ENCODE data around the gene COA1.
A peak's percentile ranks its signal among the peaks of the same experiment; 100 is the strongest.
"Not testable (repeated sequence)": the region's sequence is repeated elsewhere in the genome, so short reads cannot be mapped to it uniquely, and the experiment has no call there.

Gene COA1

GRCh38 chr7:43758822-43759683 lies 29.7 kb upstream of the COA1 start:
- DNase-seq: peak in 26 of 56 donors; percentile 7 to 61 (median 40)

GRCh38 chr7:43758029-43758821 lies 28.9 kb upstream of the COA1 start, which contains the start of gene BLVRA:
BLVRA (plus strand) TSS chr7:43758680; CDS start chr7:43771159, 12,479 bp downstream.
- peak in 40 of 56 donors; percentile 3 to 66 (median 34) for DNase-seq

GRCh38 chr7:43757073-43757720 lies 27.9 kb upstream of the COA1 start:
- no peak for DNase-seq

- DNase-seq: no peak
These were observed 27.2 kb upstream of the COA1 start for GRCh38 chr7:43756368-43757072.

GRCh38 chr7:43754596-43754995 lies 25.3 kb upstream of the COA1 start:
- DNase-seq: no peak

- no peak for DNase-seq
These were observed 24.5 kb upstream of the COA1 start for GRCh38 chr7:43753843-43754242.

GRCh38 chr7:43753271-43753810 lies 24.0 kb upstream of the COA1 start:
- no peak for DNase-seq

- DNase-seq: no peak
These were observed 23.1 kb upstream of the COA1 start for GRCh38 chr7:43752411-43752810.

GRCh38 chr7:43750016-43750887 lies 20.9 kb upstream of the COA1 start:
- no peak for DNase-seq

GRCh38 chr7:43749383-43749940 lies 20.1 kb upstream of the COA1 start:
- DNase-seq: no peak

GRCh38 chr7:43747328-43748105 lies 18.2 kb upstream of the COA1 start:
- no peak for DNase-seq

- no peak for DNase-seq
These were observed 13.4 kb upstream of the COA1 start for GRCh38 chr7:43742692-43743091.

- DNase-seq: no peak
These were observed 8.3 kb upstream of the COA1 start for GRCh38 chr7:43737467-43738127.

GRCh38 chr7:43735802-43736603 lies 6.7 kb upstream of the COA1 start:
- no peak for DNase-seq

- no peak for DNase-seq
These were observed 6.1 kb upstream of the COA1 start for GRCh38 chr7:43735403-43735801.

- not testable (repeated sequence) for DNase-seq
These were observed 5.4 kb upstream of the COA1 start for GRCh38 chr7:43734575-43735332.

Data from nucleus accumbens (tissue), 56 donors.